Panc1 (cell line): ENCODE results near the gene ZBTB7B. TPM values are rescaled to one million over a fixed set of nuclear protein-coding genes. Genes with fewer than 3 reads are reported as not detected.

ENCODE experiments used
- ATAC-seq: fragments of 200-7000 bp; cut with Tn5 transposase; 2 replicates; pipeline ENCODE4 v1.9.1; 2020; ENCODE audit warnings: mild to moderate bottlenecking, moderate library complexity
- BruUV-seq: library from RNA; stranded (reverse); fragments of 400-500 nt; replicated peaks from 2 replicates; lab custom pipeline; 2021; lab: Mats Ljungman, UMichigan
- CTCF ChIA-PET: fragments of 300-600 bp; sonication (Branson Sonifier 250); formaldehyde crosslinking; loops from one replicate; lab custom pipeline; 2022; ENCODE audit warnings: antibody characterized with exemption; lab: Charles Lee
- POLR2A ChIA-PET: fragments of 300-600 bp; sonication (Branson Sonifier 250); formaldehyde crosslinking; loops from one replicate; lab custom pipeline; 2022; ENCODE audit warnings: antibody characterized with exemption; lab: Charles Lee
- DNase-seq: peaks from one replicate; pipeline ENCODE4 v3.0.0-alpha.2; 2010; ENCODE audit warnings: low read depth, low spot score
- H3K27ac ChIP-seq: 2 replicates; pipeline ENCODE4 v1.5.1; 2011; ENCODE audit warnings: mild to moderate bottlenecking, low read length, inconsistent platforms
- H3K27me3 ChIP-seq: fragments of 200-500 bp; sonication (Bioruptor generic); 2 replicates; pipeline ENCODE4 v1.6.0; 2014; ENCODE audit warnings: low read length, inconsistent platforms; ENCODE audit not compliant: control insufficient read depth, insufficient read depth
- H3K36me3 ChIP-seq: fragments of 200-500 bp; sonication (Bioruptor generic); 2 replicates; pipeline ENCODE4 v1.5.1; 2014; ENCODE audit warnings: inconsistent platforms, mild to moderate bottlenecking, low read length, moderate library complexity; ENCODE audit not compliant: control insufficient read depth, insufficient read depth
- H3K4me1 ChIP-seq: 2 replicates; pipeline ENCODE4 v1.5.1; 2011; ENCODE audit warnings: inconsistent platforms, mild to moderate bottlenecking, low read length, moderate library complexity; ENCODE audit not compliant: control insufficient read depth, insufficient read depth
- H3K4me3 ChIP-seq, 2 experiments: 2 replicates each; pipeline ENCODE4 v1.5.1; 2011 to 2012; ENCODE audit warnings: low read depth in 2 of 2, low read length in 2 of 2, mild to moderate bottlenecking in 2 of 2, inconsistent platforms in 1 of 2, moderate library complexity in 1 of 2
- H3K9me3 ChIP-seq: fragments of 200-500 bp; sonication (Bioruptor generic); 2 replicates; pipeline ENCODE4 v1.5.1; 2014; ENCODE audit warnings: low read depth, mild to moderate bottlenecking, inconsistent platforms, low read length, moderate library complexity; ENCODE audit not compliant: control insufficient read depth, insufficient read depth
- CTCF ChIP-seq: fragments of 450-650 bp; IDR thresholded peaks from 2 replicates; pipeline ENCODE4 v1.5.1; 2017; ENCODE audit warnings: mild to moderate bottlenecking
- POLR2AphosphoS5 ChIP-seq: IDR thresholded peaks from 2 replicates; pipeline ENCODE4 v1.6.1; 2012; ENCODE audit warnings: mild to moderate bottlenecking, low read depth, low read length, moderate library complexity
- SIN3A ChIP-seq: IDR thresholded peaks from 2 replicates; pipeline ENCODE4 v1.6.1; 2012; ENCODE audit warnings: low read depth, mild to moderate bottlenecking, low read length, moderate library complexity, borderline replicate concordance; ENCODE audit not compliant: insufficient read depth
- TCF7L2 ChIP-seq: IDR thresholded peaks from 2 replicates; pipeline ENCODE4 v1.6.1; 2011; ENCODE audit warnings: mild to moderate bottlenecking, low read depth, low read length, inconsistent platforms
- in situ Hi-C: cut with HindIII; loops from 2 replicates; pipeline ENCODE4 v1.10.0; 2016; ENCODE audit warnings: low sequenced_read_pairs, low pct_unique_long_range_greater_than_20kb
- intact Hi-C: fragments of 100-400 bp; cut with micrococcal nuclease; formaldehyde crosslinking; loops from one replicate; pipeline ENCODE4 v1.10.0; 2022; ENCODE audit not compliant: unreplicated experiment
- total RNA-seq: library from RNA; stranded (reverse); gene quantifications from one replicate; pipeline ENCODE4 v1.2.1, GENCODE V29; 2021; ENCODE audit not compliant: unreplicated experiment
- TF ChIP-seq, protein P1 (sequence below), 2 experiments: IDR thresholded peaks; 2 replicates each; pipeline ENCODE4 v1.6.1; 2011 to 2012; ENCODE audit warnings: low read depth in 2 of 2, control low read depth in 1 of 2, low read length in 1 of 2, mild to moderate bottlenecking in 1 of 2, moderate library complexity in 1 of 2; ENCODE audit not compliant: insufficient read depth in 1 of 2

Gene ZBTB7B
- total RNA-seq, 1 experiment from 2014 or later, result 55.8 TPM

GRCh38 chr1:154992721-154993571, 9.7 kb upstream of the ZBTB7B start:
- H3K4me1 ChIP-seq, result peaks cover 8% of the 10 kb centered on the region
- intact Hi-C loops, result no loop called here
- CTCF ChIA-PET, result interaction anchor here (0.6 to 1.2 kb wide), 4 partner anchors 19 to 24 kb away, joined by 3 to 7 read pairs (median 5); no protein-coding TSS in a partner anchor
- no peak overlapping the region for H3K4me3 ChIP-seq
- H3K27ac ChIP-seq, result no peak overlapping the region
- ATAC-seq (peak; percentile 54), DNase-seq (no peak)
- TF ChIP-seq, protein P1, sequence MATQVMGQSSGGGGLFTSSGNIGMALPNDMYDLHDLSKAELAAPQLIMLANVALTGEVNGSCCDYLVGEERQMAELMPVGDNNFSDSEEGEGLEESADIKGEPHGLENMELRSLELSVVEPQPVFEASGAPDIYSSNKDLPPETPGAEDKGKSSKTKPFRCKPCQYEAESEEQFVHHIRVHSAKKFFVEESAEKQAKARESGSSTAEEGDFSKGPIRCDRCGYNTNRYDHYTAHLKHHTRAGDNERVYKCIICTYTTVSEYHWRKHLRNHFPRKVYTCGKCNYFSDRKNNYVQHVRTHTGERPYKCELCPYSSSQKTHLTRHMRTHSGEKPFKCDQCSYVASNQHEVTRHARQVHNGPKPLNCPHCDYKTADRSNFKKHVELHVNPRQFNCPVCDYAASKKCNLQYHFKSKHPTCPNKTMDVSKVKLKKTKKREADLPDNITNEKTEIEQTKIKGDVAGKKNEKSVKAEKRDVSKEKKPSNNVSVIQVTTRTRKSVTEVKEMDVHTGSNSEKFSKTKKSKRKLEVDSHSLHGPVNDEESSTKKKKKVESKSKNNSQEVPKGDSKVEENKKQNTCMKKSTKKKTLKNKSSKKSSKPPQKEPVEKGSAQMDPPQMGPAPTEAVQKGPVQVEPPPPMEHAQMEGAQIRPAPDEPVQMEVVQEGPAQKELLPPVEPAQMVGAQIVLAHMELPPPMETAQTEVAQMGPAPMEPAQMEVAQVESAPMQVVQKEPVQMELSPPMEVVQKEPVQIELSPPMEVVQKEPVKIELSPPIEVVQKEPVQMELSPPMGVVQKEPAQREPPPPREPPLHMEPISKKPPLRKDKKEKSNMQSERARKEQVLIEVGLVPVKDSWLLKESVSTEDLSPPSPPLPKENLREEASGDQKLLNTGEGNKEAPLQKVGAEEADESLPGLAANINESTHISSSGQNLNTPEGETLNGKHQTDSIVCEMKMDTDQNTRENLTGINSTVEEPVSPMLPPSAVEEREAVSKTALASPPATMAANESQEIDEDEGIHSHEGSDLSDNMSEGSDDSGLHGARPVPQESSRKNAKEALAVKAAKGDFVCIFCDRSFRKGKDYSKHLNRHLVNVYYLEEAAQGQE (IDR thresholded peaks at IDR 0.05; ENCODE audit: insufficient read depth in 1 of 2, low read depth in 2 of 2, low read length in 1 of 2), result no peak
- no peak for TF ChIP-seq SIN3A
- peak; percentile 31; the same call in 1 of the 2 replicates for TF ChIP-seq POLR2AphosphoS5
- TF ChIP-seq TCF7L2, result no peak
- no peaks in the 10 kb centered on the region for H3K9me3 ChIP-seq
- no peaks in the 10 kb centered on the region for H3K27me3 ChIP-seq
- in situ Hi-C loops, result no loop called here
- peaks cover 4% of the 10 kb centered on the region; the same call in 1 of the 2 replicates for H3K36me3 ChIP-seq
- no TSS peak for BruUV-seq
- POLR2A ChIA-PET, result interaction anchor here (0.6 to 1.6 kb wide), 3 partner anchors 8 to 23 kb away, joined by 3 to 12 read pairs (median 3); partner anchors contain the start of gene FLAD1

- CTCF ChIA-PET, result interaction anchor here (0.6 to 0.8 kb wide), 3 partner anchors 19 to 24 kb away, joined by 3 to 7 read pairs (median 3); no protein-coding TSS in a partner anchor
Observed at GRCh38 chr1:154993572-154994268, 8.9 kb upstream of the ZBTB7B start, which contains the start of gene LENEP. LENEP (plus strand) TSS chr1:154993586; CDS start chr1:154993608, 22 bp downstream.

More at GRCh38 chr1:154993572-154994268, 8.9 kb upstream of the ZBTB7B start, which contains the start of gene LENEP:
- peak within 1 kb of the TSS; percentile 48; the same call in 1 of the 2 replicates for H3K27ac ChIP-seq
- no peaks in the 10 kb centered on the region for H3K9me3 ChIP-seq
- in situ Hi-C loops (no loop called here), intact Hi-C loops (no loop called here)
- H3K4me3 ChIP-seq, result no peak within 1 kb of the TSS
- no peaks in the 10 kb centered on the region for H3K27me3 ChIP-seq
- no peak for DNase-seq
- peak; percentile 7; the same call in 1 of the 2 replicates for ATAC-seq
- peaks cover 8% of the 10 kb centered on the region for H3K4me1 ChIP-seq
- BruUV-seq, result no TSS peak
- POLR2A ChIA-PET, result interaction anchor here (0.6 to 1.6 kb wide), 4 partner anchors 9 to 24 kb away, joined by 3 to 12 read pairs (median 3); partner anchors contain the start of gene FLAD1
- TF ChIP-seq POLR2AphosphoS5 (no peak), SIN3A (no peak), CTCF (no peak), TCF7L2 (no peak)
- TF ChIP-seq, protein P1 (IDR thresholded peaks at IDR 0.05; ENCODE audit: insufficient read depth in 1 of 2, low read depth in 2 of 2, low read length in 1 of 2), result no peak
- H3K36me3 ChIP-seq, result peaks cover 4% of the 10 kb centered on the region; the same call in 1 of the 2 replicates
